Skeletal muscle satellite cell (primary cell): ENCODE measurements around the gene SYPL1.

Source experiments
- H3K27me3 ChIP-seq: 2 replicates; pipeline ENCODE4 v1.7.0; 2013; ENCODE audit warnings: low read length; ENCODE audit not compliant: control insufficient read depth, insufficient read depth
- H3K36me3 ChIP-seq: 2 replicates; pipeline ENCODE4 v1.7.0; 2013; ENCODE audit warnings: mild to moderate bottlenecking, control low read depth, low read length; ENCODE audit not compliant: insufficient read depth
- H3K4me1 ChIP-seq: 2 replicates; pipeline ENCODE4 v1.7.0; 2013; ENCODE audit warnings: low read length; ENCODE audit not compliant: control insufficient read depth, insufficient read depth
- H3K4me2 ChIP-seq: 2 replicates; pipeline ENCODE4 v1.7.0; 2013; ENCODE audit warnings: mild to moderate bottlenecking, low read length
- H3K4me3 ChIP-seq: 2 replicates; pipeline ENCODE4 v1.7.0; 2013; ENCODE audit warnings: low read length
- H3K9ac ChIP-seq: 2 replicates; pipeline ENCODE4 v1.7.0; 2013; ENCODE audit warnings: mild to moderate bottlenecking, low read depth, low read length, moderate library complexity
- H3K9me3 ChIP-seq: replicated peaks from 2 replicates; pipeline ENCODE4 v1.7.0; 2013; ENCODE audit warnings: mild to moderate bottlenecking, control low read depth, low read length

Gene SYPL1

GRCh38 chr7:106054156-106054910 is 57.8 kb downstream of the SYPL1 start:
- H3K4me3 ChIP-seq = no peak overlapping the region
- no peaks in the 10 kb centered on the region for H3K9me3 ChIP-seq
- no peaks in the 10 kb centered on the region for H3K36me3 ChIP-seq
- H3K9ac ChIP-seq = no peak overlapping the region
- no peak overlapping the region for H3K4me2 ChIP-seq
- peaks cover 12% of the 10 kb centered on the region for H3K4me1 ChIP-seq
- peaks cover 34% of the 10 kb centered on the region for H3K27me3 ChIP-seq

GRCh38 chr7:106053109-106053508 is 59.0 kb downstream of the SYPL1 start:
- Histone ChIP-seq H3K4me1 (peaks cover 12% of the 10 kb centered on the region), H3K9ac (no peak overlapping the region), H3K36me3 (no peaks in the 10 kb centered on the region), H3K4me2 (no peak overlapping the region), H3K4me3 (no peak overlapping the region), H3K27me3 (peaks cover 45% of the 10 kb centered on the region), H3K9me3 (no peaks in the 10 kb centered on the region)

GRCh38 chr7:106052681-106053080 is 59.4 kb downstream of the SYPL1 start:
- H3K27me3 ChIP-seq = peaks cover 48% of the 10 kb centered on the region
- peaks cover 12% of the 10 kb centered on the region for H3K4me1 ChIP-seq

GRCh38 chr7:106050746-106051117 is 61.4 kb downstream of the SYPL1 start:
- Histone ChIP-seq H3K4me3 (no peak overlapping the region), H3K4me2 (no peak overlapping the region), H3K9me3 (no peaks in the 10 kb centered on the region), H3K4me1 (peaks cover 15% of the 10 kb centered on the region), H3K27me3 (peaks cover 61% of the 10 kb centered on the region), H3K36me3 (no peaks in the 10 kb centered on the region), H3K9ac (no peak overlapping the region)

More at GRCh38 chr7:106052681-106053080, 59.4 kb downstream of the SYPL1 start:
- Histone ChIP-seq H3K36me3 (no peaks in the 10 kb centered on the region), H3K4me2 (no peak overlapping the region), H3K4me3 (no peak overlapping the region), H3K9ac (no peak overlapping the region), H3K9me3 (no peaks in the 10 kb centered on the region)

- no peak overlapping the region for H3K4me3 ChIP-seq
- no peaks in the 10 kb centered on the region for H3K9me3 ChIP-seq
- H3K27me3 ChIP-seq = peaks cover 62% of the 10 kb centered on the region
- peaks cover 20% of the 10 kb centered on the region for H3K4me1 ChIP-seq
- H3K9ac ChIP-seq = no peak overlapping the region
- H3K4me2 ChIP-seq = no peak overlapping the region
- H3K36me3 ChIP-seq = no peaks in the 10 kb centered on the region
Observed at GRCh38 chr7:106050002-106050745, 61.9 kb downstream of the SYPL1 start.

GRCh38 chr7:106049139-106049752 is 62.9 kb downstream of the SYPL1 start:
- H3K36me3 ChIP-seq = no peaks in the 10 kb centered on the region
- no peak overlapping the region for H3K4me3 ChIP-seq
- peaks cover 20% of the 10 kb centered on the region for H3K4me1 ChIP-seq
- H3K27me3 ChIP-seq = peaks cover 61% of the 10 kb centered on the region
- H3K4me2 ChIP-seq = no peak overlapping the region
- no peak overlapping the region for H3K9ac ChIP-seq
- no peaks in the 10 kb centered on the region for H3K9me3 ChIP-seq

- no peak overlapping the region for H3K4me3 ChIP-seq
Observed at GRCh38 chr7:106048706-106049020, 63.4 kb downstream of the SYPL1 start.

GRCh38 chr7:106047818-106048705 is 64.0 kb downstream of the SYPL1 start:
- Histone ChIP-seq H3K4me1 (peaks cover 20% of the 10 kb centered on the region), H3K9me3 (no peaks in the 10 kb centered on the region), H3K27me3 (peaks cover 64% of the 10 kb centered on the region), H3K4me3 (no peak overlapping the region), H3K4me2 (no peak overlapping the region), H3K36me3 (no peaks in the 10 kb centered on the region), H3K9ac (no peak overlapping the region)

More at GRCh38 chr7:106048706-106049020, 63.4 kb downstream of the SYPL1 start:
- no peaks in the 10 kb centered on the region for H3K9me3 ChIP-seq
- peaks cover 20% of the 10 kb centered on the region for H3K4me1 ChIP-seq
- H3K4me2 ChIP-seq = no peak overlapping the region
- no peak overlapping the region for H3K9ac ChIP-seq
- no peaks in the 10 kb centered on the region for H3K36me3 ChIP-seq
- H3K27me3 ChIP-seq = peaks cover 62% of the 10 kb centered on the region

GRCh38 chr7:106047184-106047583 is 64.9 kb downstream of the SYPL1 start:
- no peak overlapping the region for H3K9ac ChIP-seq
- no peaks in the 10 kb centered on the region for H3K9me3 ChIP-seq
- H3K27me3 ChIP-seq = peaks cover 56% of the 10 kb centered on the region
- no peak overlapping the region for H3K4me2 ChIP-seq
- peaks cover 20% of the 10 kb centered on the region for H3K4me1 ChIP-seq
- H3K4me3 ChIP-seq = no peak overlapping the region
- no peaks in the 10 kb centered on the region for H3K36me3 ChIP-seq

GRCh38 chr7:106045586-106045985 is 66.5 kb downstream of the SYPL1 start:
- H3K4me1 ChIP-seq = peaks cover 16% of the 10 kb centered on the region
- no peak overlapping the region for H3K4me2 ChIP-seq
- peaks cover 46% of the 10 kb centered on the region for H3K27me3 ChIP-seq
- H3K36me3 ChIP-seq = no peaks in the 10 kb centered on the region
- no peak overlapping the region for H3K9ac ChIP-seq
- no peak overlapping the region for H3K4me3 ChIP-seq
- H3K9me3 ChIP-seq = no peaks in the 10 kb centered on the region

GRCh38 chr7:106045139-106045538 is 67.0 kb downstream of the SYPL1 start:
- Histone ChIP-seq H3K9ac (no peak overlapping the region), H3K4me2 (no peak overlapping the region), H3K27me3 (peaks cover 46% of the 10 kb centered on the region), H3K4me3 (no peak overlapping the region), H3K9me3 (no peaks in the 10 kb centered on the region), H3K4me1 (peaks cover 16% of the 10 kb centered on the region), H3K36me3 (no peaks in the 10 kb centered on the region)
